Measurements from ENCODE around the gene SERPINA5.
"Not testable (repeated sequence)": the region's sequence is repeated elsewhere in the genome, so short reads cannot be mapped to it uniquely, and the experiment has no call there.

The SERPINA5 gene

GRCh38 chr14:94624537-94625352 is 43.5 kb downstream of the SERPINA5 start:
- DNase-seq: no peak

GRCh38 chr14:94625353-94625635 is 44.1 kb downstream of the SERPINA5 start:
- no peak for DNase-seq

GRCh38 chr14:94628578-94628977 is 47.4 kb downstream of the SERPINA5 start:
- DNase-seq: no peak

- DNase-seq: no peak
Observed at GRCh38 chr14:94630396-94630795, 49.2 kb downstream of the SERPINA5 start.

GRCh38 chr14:94631050-94631449 is 49.8 kb downstream of the SERPINA5 start:
- no peak for DNase-seq

GRCh38 chr14:94631536-94632304 is 50.5 kb downstream of the SERPINA5 start:
- DNase-seq: no peak

- no peak for DNase-seq
Observed at GRCh38 chr14:94632305-94632590, 51.0 kb downstream of the SERPINA5 start.

GRCh38 chr14:94633121-94633520 is 51.9 kb downstream of the SERPINA5 start:
- DNase-seq: no peak

- DNase-seq: no peak
Observed at GRCh38 chr14:94635154-94635553, 53.9 kb downstream of the SERPINA5 start.

- DNase-seq: no peak
Observed at GRCh38 chr14:94636744-94637412, 55.7 kb downstream of the SERPINA5 start.

- not testable (repeated sequence) for DNase-seq
Observed at GRCh38 chr14:94637814-94638213, 56.6 kb downstream of the SERPINA5 start.

GRCh38 chr14:94638339-94638738 is 57.1 kb downstream of the SERPINA5 start:
- no peak for DNase-seq

GRCh38 chr14:94638961-94639817 is 58.0 kb downstream of the SERPINA5 start:
- DNase-seq: no peak

- DNase-seq: no peak
Observed at GRCh38 chr14:94640721-94641631, 59.8 kb downstream of the SERPINA5 start.

GRCh38 chr14:94641632-94641955 is 60.4 kb downstream of the SERPINA5 start:
- no peak for DNase-seq

All from SIG-M5 (cell line).